GM11168 (cell line): ENCODE data around the gene LCN10.
"Not testable (repeated sequence)": the region's sequence is repeated elsewhere in the genome, so short reads cannot be mapped to it uniquely, and the experiment has no call there.

Experiments
- in situ Hi-C: fragments of 300-500 bp; cut with MboI; formaldehyde crosslinking; loops from one replicate; pipeline ENCODE4 v1.12.0; 2022; ENCODE audit warnings: low sequenced_read_pairs; ENCODE audit not compliant: unreplicated experiment

LCN10 gene

GRCh38 chr9:136709454-136710109 lies 33.2 kb downstream of the LCN10 start:
- in situ Hi-C loops = no loop called here

- in situ Hi-C loops = no loop called here
These were observed 34.8 kb downstream of the LCN10 start for GRCh38 chr9:136707849-136708517.

GRCh38 chr9:136707011-136707410 lies 35.7 kb downstream of the LCN10 start:
- in situ Hi-C loops = no loop called here

GRCh38 chr9:136705564-136705963 lies 37.2 kb downstream of the LCN10 start:
- in situ Hi-C loops = no loop called here

- in situ Hi-C loops = not testable (repeated sequence)
These were observed 38.0 kb downstream of the LCN10 start for GRCh38 chr9:136704741-136705140.

- in situ Hi-C loops = no loop called here
These were observed 39.4 kb downstream of the LCN10 start for GRCh38 chr9:136703276-136703860.

- in situ Hi-C loops = no loop called here
These were observed 41.1 kb downstream of the LCN10 start for GRCh38 chr9:136701668-136702053.

- in situ Hi-C loops = no loop called here
These were observed 41.6 kb downstream of the LCN10 start for GRCh38 chr9:136700959-136701667.

- in situ Hi-C loops = no loop called here
These were observed 42.4 kb downstream of the LCN10 start for GRCh38 chr9:136700304-136700703.

GRCh38 chr9:136698635-136699246 lies 44.0 kb downstream of the LCN10 start:
- in situ Hi-C loops = no loop called here

- in situ Hi-C loops = no loop called here
These were observed 44.8 kb downstream of the LCN10 start for GRCh38 chr9:136697821-136698526.

GRCh38 chr9:136697146-136697820 lies 45.5 kb downstream of the LCN10 start:
- in situ Hi-C loops = no loop called here

GRCh38 chr9:136696502-136696901 lies 46.2 kb downstream of the LCN10 start:
- in situ Hi-C loops = no loop called here

- in situ Hi-C loops = no loop called here
These were observed 46.8 kb downstream of the LCN10 start for GRCh38 chr9:136695955-136696354.

GRCh38 chr9:136695435-136695895 lies 47.3 kb downstream of the LCN10 start:
- in situ Hi-C loops = no loop called here

GRCh38 chr9:136694872-136695247 lies 47.9 kb downstream of the LCN10 start:
- in situ Hi-C loops = no loop called here

GRCh38 chr9:136694163-136694871 lies 48.4 kb downstream of the LCN10 start:
- in situ Hi-C loops = no loop called here

- in situ Hi-C loops = no loop called here
These were observed 49.1 kb downstream of the LCN10 start for GRCh38 chr9:136693490-136694162.
